Fibroblast of lung (primary cell): Measurements from ENCODE around the gene FMNL2.

Source experiments
- CTCF ChIP-seq, 2 donors: IDR thresholded peaks in 1 of 2; conservative IDR thresholded peaks in 1 of 2; 1 replicate in 1 of 2; 2 replicates in 1 of 2; pipeline ENCODE4 v1.5.1; 2011 to 2012; ENCODE audit warnings: low read length in 2 of 2, control low read depth in 1 of 2, inconsistent platforms in 1 of 2, low read depth in 1 of 2, mild to moderate bottlenecking in 1 of 2
- EZH2 ChIP-seq: IDR thresholded peaks from 2 replicates; pipeline ENCODE4 v1.5.1; 2012; ENCODE audit warnings: low read length, control low read depth, mild to moderate bottlenecking; ENCODE audit errors: missing control alignments

GRCh38 chr2:152563764-152564163, 228.8 kb downstream of the FMNL2 start:
- no peak for TF ChIP-seq CTCF (conservative IDR thresholded peaks at IDR 0.05 in 1 of 2, IDR thresholded peaks at IDR 0.05 in 1 of 2; ENCODE audit: low read depth in 1 of 2, low read length in 2 of 2)
- TF ChIP-seq EZH2, result no peak
